ENCODE results near the gene ORC3. TPM values are rescaled to one million over a fixed set of nuclear protein-coding genes. Genes with fewer than 3 reads are reported as not detected.

Gene ORC3
- total RNA-seq, 1 experiment from 2014 or later: 52.9 TPM

- no peak overlapping the region for H2BK15ac ChIP-seq (ENCODE audit: low read depth, low read length)
- no peaks in the 10 kb centered on the region; the same call in 1 of the 2 replicates for H3K4me1 ChIP-seq (ENCODE audit: insufficient read depth, low read length)
- H3K79me1 ChIP-seq (ENCODE audit: insufficient read depth, low read depth, low read length, poor library complexity, severe bottlenecking): no peaks in the 10 kb centered on the region
- H3K23me2 ChIP-seq (ENCODE audit: insufficient read length, low read depth, low read length, poor library complexity, severe bottlenecking): no peaks in the 10 kb centered on the region
- H3K4me1 Mint-ChIP-seq: peaks cover 29 to 31% of the 10 kb centered on the region in 2 experiments
- no peak overlapping the region for H2AK5ac ChIP-seq (ENCODE audit: insufficient read length, low read length)
- H2BK20ac ChIP-seq (ENCODE audit: low read depth, low read length, poor library complexity, severe bottlenecking): no peak overlapping the region
- peaks cover 23 to 46% (median 36%) of the 10 kb centered on the region in 3 experiments; a peak in 6 of 7 replicates for H3K36me3 Mint-ChIP-seq (ENCODE audit: insufficient read depth in 1 of 3, low read depth in 3 of 3)
- no peak overlapping the region for H3K14ac ChIP-seq (ENCODE audit: insufficient read depth, low read length)
- no peak overlapping the region for H2BK5ac ChIP-seq (ENCODE audit: insufficient read length, low read length)
- H3K56ac ChIP-seq (ENCODE audit: insufficient read length, low read depth, low read length): no peak overlapping the region
- peak overlapping the region; percentile 43 for H3K27ac ChIP-seq (ENCODE audit: insufficient read length, low read depth, low read length)
- peak overlapping the region; percentile 84 to 96 (median 93) for H3K27ac Mint-ChIP-seq
- no CpG with 5 or more reads among the region's 3 CpGs for WGBS (ENCODE audit: extremely low coverage, insufficient read length, low lambda C conversion rate)
- peak overlapping the region in 1 of 2 experiments; percentile 16; a peak in 4 of 5 replicates for H3K4me3 Mint-ChIP-seq
- TF ChIP-seq CTCF (conservative IDR thresholded peaks at IDR 0.05): no peak
- no peak overlapping the region for H2BK120ac ChIP-seq (ENCODE audit: low read depth, low read length, poor library complexity, severe bottlenecking)
- H3K79me2 ChIP-seq (ENCODE audit: insufficient read depth, low read length): no peaks in the 10 kb centered on the region
- DNase-seq: no peak
- H3K9me3 ChIP-seq (ENCODE audit: control insufficient read depth, low read depth, low read length): no peaks in the 10 kb centered on the region
- no peak overlapping the region for H3T11ph ChIP-seq (ENCODE audit: low read length)
- H2AFZ ChIP-seq (ENCODE audit: low read length): no peak overlapping the region
- no peak overlapping the region for H3K18ac ChIP-seq (ENCODE audit: insufficient read length, low read depth, low read length)
- H4K91ac ChIP-seq (ENCODE audit: insufficient read length, low read depth, low read length): no peak overlapping the region
- no peak overlapping the region for H3K4ac ChIP-seq (ENCODE audit: low read depth, low read length)
- H3K23ac ChIP-seq (ENCODE audit: insufficient read length, low read depth, low read length): no peak overlapping the region
- no peak overlapping the region for H3K9ac ChIP-seq (ENCODE audit: extremely low read depth, insufficient read length, low read length)
- H4K8ac ChIP-seq (replicated peaks; ENCODE audit: insufficient read length, low read depth, low read length): no peak overlapping the region
- H4K20me1 ChIP-seq (ENCODE audit: control insufficient read depth, insufficient read depth, insufficient read length): no peaks in the 10 kb centered on the region
- H3K4me2 ChIP-seq (ENCODE audit: insufficient read depth, insufficient read length, low read length): no peak overlapping the region
- no peak overlapping the region for H2BK12ac ChIP-seq (ENCODE audit: insufficient read length, low read depth, low read length)
- no peaks in the 10 kb centered on the region for H3K27me3 ChIP-seq (ENCODE audit: insufficient read depth, low read length)
- no peaks in the 10 kb centered on the region for H3K27me3 Mint-ChIP-seq (ENCODE audit: low read depth)
- no peaks in the 10 kb centered on the region for H3K9me3 Mint-ChIP-seq
- H4K5ac ChIP-seq (ENCODE audit: insufficient read length, low read depth, low read length): no peak overlapping the region
These were observed 63.4 kb downstream of the ORC3 start for GRCh38 chr6:87653074-87653962.
